GM19328 (cell line): ENCODE data around the gene TIAM1.

Experiments used
- ATAC-seq: cut with Tn5 transposase; IDR thresholded peaks from one replicate; pipeline ENCODE4 v1.9.1; 2021; ENCODE audit warnings: mild to moderate bottlenecking, moderate library complexity; ENCODE audit not compliant: unreplicated experiment

TIAM1 gene

GRCh38 chr21:31180256-31181081 is 163.6 kb downstream of the TIAM1 start:
- no peak for ATAC-seq

GRCh38 chr21:31176725-31177124 is 167.3 kb downstream of the TIAM1 start:
- no peak for ATAC-seq

- no peak for ATAC-seq
These were observed 167.9 kb downstream of the TIAM1 start for GRCh38 chr21:31176080-31176551.

- no peak for ATAC-seq
These were observed 170.0 kb downstream of the TIAM1 start for GRCh38 chr21:31173881-31174555.

- no peak for ATAC-seq
These were observed 171.7 kb downstream of the TIAM1 start for GRCh38 chr21:31172328-31172727.

- no peak for ATAC-seq
These were observed 179.1 kb downstream of the TIAM1 start for GRCh38 chr21:31164713-31165694.

- no peak for ATAC-seq
These were observed 181.2 kb downstream of the TIAM1 start for GRCh38 chr21:31162827-31163226.

GRCh38 chr21:31162079-31162699 is 181.9 kb downstream of the TIAM1 start:
- no peak for ATAC-seq

- no peak for ATAC-seq
These were observed 182.9 kb downstream of the TIAM1 start for GRCh38 chr21:31161157-31161556.

- ATAC-seq, result no peak
These were observed 184.3 kb downstream of the TIAM1 start for GRCh38 chr21:31159808-31160207.

- ATAC-seq, result no peak
These were observed 185.1 kb downstream of the TIAM1 start for GRCh38 chr21:31158789-31159581.

GRCh38 chr21:31157756-31158155 is 186.3 kb downstream of the TIAM1 start:
- ATAC-seq, result no peak

- ATAC-seq, result no peak
These were observed 187.4 kb downstream of the TIAM1 start for GRCh38 chr21:31156662-31157061.

- no peak for ATAC-seq
These were observed 187.9 kb downstream of the TIAM1 start for GRCh38 chr21:31156169-31156568.

GRCh38 chr21:31151156-31152045 is 192.7 kb downstream of the TIAM1 start:
- no peak for ATAC-seq

- ATAC-seq, result no peak
These were observed 198.8 kb downstream of the TIAM1 start for GRCh38 chr21:31145274-31145673.

GRCh38 chr21:31143036-31143435 is 201.0 kb downstream of the TIAM1 start:
- ATAC-seq, result no peak

- ATAC-seq, result no peak
These were observed 201.5 kb downstream of the TIAM1 start for GRCh38 chr21:31142600-31142999.
